Epithelial cell of prostate (primary cell): ENCODE measurements around the gene ARHGAP1.

Experiments
- DNase-seq: peaks from one replicate; pipeline ENCODE4 v3.0.0-alpha.2; 2011; ENCODE audit warnings: low read depth, low spot score
- H3K27ac ChIP-seq: fragments of 450-650 bp; 2 replicates; pipeline ENCODE4 v1.5.1; 2017; ENCODE audit warnings: mild to moderate bottlenecking

The ARHGAP1 gene

DNA sequence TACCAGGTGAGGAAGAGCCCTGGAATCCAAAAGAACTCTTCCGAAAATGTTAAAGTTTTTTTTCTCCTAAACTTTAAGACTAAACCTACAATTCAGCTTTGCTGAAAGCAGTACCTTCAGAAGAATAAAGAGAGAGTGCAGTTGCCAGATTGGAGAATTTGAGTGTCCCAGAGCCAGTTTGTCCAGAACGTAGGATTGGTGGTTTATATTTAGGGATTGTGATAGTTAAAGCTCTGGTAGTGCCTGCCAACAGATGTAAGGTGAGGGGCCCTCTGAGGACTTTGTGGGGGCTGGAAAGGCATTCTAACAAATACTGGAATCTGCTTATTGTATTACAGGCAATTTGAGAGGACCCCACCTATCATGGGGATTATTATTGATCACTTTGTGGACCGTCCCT is 43.2 kb downstream of the ARHGAP1 start:
- no peak overlapping the region for H3K27ac ChIP-seq

DNA sequence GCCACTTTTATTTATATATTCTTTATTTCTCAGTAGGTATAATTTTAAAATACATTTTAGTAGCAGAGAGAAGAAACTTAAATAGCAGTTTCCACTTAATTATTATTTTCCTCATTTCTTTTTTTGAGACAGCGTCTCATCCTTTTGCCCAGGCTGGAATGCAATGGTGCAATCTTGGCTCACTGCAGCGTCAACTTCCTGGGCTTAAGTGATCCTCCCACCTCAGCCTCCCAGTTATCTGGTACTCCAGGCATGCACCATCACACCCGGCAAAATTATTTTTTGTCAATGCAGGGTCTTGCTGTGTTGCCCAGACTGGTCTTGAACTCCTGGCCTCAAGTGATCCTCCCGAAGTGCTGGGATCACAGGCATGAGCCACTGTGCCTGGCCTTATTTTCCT is 44.8 kb downstream of the ARHGAP1 start:
- DNase-seq, result no peak
- no peak overlapping the region for H3K27ac ChIP-seq

More for the DNA sequence above, 43.2 kb downstream of the ARHGAP1 start:
- DNase-seq, result no peak

DNA sequence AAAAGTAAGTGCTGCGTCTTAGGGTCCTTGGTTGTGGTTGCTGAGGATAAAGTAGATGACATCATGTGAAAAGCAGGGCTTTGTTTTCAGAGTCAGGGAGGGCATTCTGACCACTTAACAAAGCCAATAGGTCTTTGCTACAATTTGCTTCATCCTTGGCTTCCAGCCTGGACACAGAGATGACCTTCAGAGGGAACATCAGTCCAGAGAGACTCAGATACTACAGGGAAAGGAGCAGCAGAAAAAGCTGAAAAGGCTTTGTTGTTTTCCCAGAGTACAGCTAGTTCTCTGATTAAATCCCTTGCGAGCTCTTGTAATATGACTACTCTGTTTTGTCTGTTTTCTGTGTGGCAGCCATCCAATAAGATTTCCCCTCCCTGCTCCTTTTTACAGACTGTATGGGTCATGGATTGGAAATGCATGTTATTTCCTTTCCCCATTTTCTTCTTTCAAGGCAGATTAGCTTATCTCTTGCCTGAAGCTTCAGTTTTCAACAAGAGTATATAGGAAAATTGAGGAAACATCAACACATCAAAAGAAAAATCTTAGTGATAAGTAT is 51.2 kb downstream of the ARHGAP1 start:
- peak overlapping the region; percentile 59 for H3K27ac ChIP-seq
- DNase-seq, result no peak

DNA sequence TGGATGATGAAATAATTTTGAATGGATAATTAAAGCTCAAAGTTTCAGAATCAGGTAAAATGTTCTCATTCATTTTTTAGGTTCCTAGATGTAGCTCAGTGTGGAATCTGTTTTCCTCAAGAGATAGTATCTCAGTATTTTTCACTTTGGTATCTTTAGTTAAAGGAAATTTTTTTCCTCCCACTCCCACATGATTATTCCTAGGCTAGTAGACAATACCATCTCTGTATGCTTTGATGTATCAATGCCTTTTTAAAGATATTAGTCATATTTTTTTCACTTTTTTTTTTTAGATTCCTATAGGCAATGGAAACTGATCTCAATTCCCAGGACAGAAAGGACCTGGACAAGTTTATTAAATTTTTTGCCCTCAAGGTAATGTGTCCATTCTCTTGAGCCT is 56.4 kb downstream of the ARHGAP1 start:
- no peak overlapping the region for H3K27ac ChIP-seq
- no peak for DNase-seq

DNA sequence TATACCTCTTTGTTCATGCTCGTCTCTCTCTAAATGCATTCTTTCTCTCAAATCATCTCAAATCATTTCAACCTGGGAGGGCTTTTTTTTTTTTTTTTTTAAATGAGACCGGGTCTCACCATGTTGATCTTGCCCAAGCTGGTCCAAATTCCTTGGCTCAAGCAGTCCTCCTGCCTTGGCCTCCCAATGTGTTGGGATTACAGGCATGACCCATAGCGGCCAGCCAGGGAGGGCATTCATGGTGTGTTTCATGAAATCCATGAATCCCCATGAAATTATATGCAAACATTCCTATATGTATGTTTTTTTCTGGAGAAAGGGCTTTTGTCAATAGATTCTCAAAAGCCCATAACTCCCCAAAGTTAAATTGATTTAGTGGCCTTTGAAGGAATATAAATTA is 56.9 kb downstream of the ARHGAP1 start:
- H3K27ac ChIP-seq, result no peak overlapping the region
- no peak for DNase-seq

DNA sequence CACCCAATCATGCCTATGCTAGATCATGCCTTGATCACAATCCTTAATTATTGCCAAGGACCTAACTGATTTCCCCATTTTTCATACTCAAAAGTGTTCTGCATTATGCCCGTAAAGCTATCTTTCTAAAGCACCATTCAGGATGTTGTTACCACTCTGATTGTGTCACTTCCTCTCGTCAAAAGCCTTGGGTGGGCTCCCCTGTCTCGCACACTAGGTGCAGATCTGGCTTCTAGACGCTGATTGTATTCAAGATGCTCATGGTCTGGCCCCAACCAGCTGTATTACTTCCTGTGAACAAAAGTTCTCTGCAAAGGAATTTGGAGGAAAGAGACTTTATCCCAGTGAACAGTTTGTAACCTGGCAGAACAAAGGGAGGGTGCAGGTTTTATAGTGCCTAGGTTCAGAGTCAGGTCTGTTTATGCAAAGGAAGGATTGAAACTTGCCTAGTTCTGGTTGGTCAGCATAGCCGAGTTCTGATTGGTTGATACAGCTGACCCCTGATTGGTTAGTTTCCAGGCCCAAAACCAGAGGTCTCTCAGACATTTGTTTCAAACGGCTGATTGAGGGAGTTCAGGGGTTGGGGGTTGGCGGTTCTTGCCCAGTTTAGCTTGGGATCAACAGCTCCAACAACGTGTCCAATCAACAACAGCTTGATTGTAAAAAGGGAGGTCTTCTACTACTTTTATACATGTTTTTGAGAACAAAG is 57.6 kb downstream of the ARHGAP1 start:
- H3K27ac ChIP-seq, result no peak overlapping the region
- DNase-seq, result no peak

DNA sequence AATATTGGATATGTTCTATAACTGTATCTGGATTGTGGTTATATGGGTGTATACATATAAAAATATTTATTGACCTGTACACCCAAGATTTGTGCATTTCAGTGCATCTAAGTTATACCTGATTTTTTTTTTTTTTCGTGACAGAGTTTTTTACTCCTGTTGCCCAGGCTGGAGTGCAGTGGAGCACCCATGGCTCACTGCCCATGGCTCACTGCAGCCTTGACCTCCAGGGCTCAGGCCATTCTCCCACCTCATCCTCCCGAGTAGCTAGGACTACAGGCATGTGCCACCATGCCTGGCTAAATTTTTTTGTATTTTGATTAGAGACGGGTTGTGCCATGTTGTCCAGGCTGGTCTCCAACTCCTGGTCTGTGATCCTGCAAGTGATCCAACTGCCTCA is 58.8 kb downstream of the ARHGAP1 start:
- no peak for DNase-seq
- no peak overlapping the region for H3K27ac ChIP-seq

DNA sequence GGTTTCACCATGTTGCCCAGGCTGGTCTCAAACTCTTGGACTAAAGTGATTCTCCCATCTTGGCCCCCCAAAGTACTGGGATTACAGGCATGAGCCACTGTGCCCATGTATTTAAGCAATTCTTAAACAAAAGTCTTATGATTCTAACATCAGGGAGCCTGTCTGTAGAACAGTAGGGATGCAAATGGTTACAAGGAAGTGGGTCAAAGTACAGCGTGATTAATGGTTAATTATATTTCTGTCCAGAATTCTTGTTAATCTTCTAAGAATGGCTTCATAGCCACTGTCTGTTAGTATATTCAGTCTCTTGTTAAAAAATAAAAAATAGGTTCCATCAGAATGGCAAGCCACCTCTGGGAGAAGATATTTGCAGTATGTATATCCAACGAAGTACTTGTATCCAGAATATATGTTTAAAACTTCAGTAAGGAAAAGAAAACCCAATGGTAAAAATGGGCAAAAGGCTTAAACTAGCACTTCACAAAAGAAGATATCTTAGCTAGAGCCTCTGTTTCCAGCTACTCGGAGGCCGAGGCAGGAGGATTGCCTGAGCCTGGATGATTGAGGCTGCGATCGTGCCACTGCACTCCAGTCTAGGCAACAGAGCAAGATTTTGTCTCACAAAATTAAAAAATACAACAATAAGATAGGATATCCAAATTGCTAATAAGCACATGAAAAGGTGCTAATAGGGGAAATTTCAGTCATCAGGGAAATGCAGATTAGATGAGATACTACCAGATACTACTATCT is 60.2 kb downstream of the ARHGAP1 start:
- H3K27ac ChIP-seq, result no peak overlapping the region
- DNase-seq, result no peak

DNA sequence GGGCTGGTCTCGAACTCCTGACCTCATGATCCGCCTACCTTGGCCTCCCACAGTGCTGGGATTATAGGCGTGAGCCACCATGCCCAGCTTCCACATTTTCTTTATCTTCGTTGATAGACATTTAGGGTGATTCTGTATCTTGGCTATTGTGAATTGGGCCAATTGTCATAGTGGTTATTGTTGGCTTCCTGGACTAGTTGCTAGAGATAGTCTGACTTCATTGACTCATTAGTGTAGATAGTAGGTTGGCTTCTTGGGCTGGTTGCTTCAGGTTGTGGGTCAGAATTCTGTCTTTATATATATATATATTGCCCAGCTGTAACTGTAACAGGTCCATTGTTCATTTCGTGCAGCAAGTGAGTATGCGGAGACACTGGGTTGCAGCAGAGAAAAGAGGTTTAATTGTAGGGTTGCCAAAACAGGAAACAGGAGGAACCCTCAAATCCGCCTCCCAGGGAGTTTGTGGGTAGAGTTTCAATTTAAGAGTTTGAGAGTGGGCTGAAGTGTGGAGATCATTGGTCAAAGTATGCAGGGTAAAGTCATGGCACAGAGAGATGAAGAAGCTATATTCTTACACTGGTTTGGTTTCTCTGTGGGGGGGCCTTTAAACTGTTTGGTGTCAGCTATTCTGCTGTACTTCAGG is 61.1 kb downstream of the ARHGAP1 start:
- no peak overlapping the region for H3K27ac ChIP-seq
- no peak for DNase-seq

DNA sequence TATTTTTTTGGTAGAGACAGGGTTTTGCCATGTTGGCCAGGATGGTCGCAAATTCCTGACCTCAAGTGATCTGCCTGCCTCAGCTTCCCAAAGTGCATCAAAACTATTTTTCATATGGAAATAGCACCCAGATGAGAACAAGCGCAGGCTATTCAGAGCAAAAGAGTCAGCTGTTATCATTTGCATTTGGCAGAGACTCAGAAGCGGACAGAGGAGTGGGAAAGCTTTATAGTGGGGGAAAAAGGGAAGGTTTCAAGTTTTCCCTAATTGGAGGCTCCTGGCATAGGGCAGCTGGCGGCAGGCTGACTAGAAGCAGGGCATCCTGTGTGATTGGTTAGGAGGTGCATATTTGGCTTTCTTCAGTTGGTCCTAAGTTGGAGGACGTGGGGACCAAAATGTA is 62.9 kb downstream of the ARHGAP1 start:
- DNase-seq, result no peak
- no peak overlapping the region for H3K27ac ChIP-seq

DNA sequence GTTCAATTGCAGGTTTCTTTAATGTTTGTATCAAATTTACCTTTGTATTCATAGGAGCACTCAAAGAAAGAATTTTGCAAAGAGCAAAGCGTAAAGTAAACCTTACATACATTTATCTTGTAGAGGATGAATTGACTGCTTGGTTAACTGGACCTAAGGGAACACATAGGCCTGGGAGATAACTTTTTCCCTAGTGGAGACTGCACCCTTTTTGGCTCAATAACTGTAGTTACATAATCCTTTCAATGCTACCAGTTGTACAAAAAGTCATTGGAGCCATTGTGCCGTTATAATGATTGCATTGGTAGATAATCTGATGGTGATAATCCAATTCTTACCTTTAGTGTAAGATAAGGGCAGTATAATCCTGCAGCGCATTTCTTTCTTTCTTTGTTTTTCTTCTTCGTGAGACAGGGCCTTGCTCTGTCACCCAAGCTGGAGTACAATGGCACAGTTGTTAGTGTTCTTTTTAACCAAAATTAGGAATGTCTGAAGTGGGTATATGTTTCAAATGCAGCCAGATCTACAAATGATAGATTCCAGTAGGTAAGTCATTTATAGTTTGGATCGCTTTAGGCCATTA is 64.8 kb downstream of the ARHGAP1 start:
- no peak overlapping the region for H3K27ac ChIP-seq
- DNase-seq, result no peak

DNA sequence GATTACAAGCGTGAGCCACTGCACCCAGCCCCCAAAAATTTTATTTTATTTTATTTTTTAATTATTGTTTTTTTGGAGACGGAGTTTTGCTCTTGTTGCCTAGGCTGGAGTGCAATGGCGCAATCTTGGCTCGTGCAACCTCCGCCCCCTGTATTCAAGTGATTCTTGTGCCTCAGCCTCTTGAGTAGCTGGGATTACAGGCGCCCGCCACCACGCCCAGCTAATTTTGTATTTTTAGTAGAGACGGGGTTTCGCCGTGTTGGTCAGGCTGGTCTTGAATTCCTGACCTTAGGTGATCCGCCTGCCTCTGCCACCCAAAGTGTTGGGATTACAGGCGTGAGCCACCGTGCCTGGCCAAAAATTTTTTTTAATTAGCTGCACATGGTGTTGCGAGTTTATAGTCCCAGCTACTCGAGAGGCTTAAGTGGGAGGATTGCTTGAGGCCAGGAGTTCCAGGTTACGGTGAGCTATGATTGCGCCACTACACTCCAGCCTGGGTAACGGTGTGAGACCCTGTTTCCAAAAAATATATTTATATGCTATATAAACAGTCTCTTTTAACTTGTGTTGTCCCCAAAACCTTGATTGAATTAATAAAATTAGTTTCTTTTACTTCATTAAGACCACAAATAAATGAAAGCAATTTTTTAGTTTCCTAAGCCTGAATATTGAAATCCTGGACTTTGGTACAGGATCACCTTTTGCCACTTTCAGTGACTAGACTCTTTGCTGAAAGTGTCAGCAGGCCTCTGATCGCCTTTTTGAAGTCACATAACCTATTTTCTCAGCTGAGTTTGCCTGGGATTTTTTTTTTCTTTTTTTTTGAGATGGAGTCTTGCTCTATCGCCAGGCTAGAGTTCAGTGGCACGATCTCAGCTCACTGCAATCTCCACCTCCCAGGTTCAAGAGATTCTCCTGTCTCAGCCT is 66.9 kb downstream of the ARHGAP1 start:
- DNase-seq, result no peak
- no peak overlapping the region for H3K27ac ChIP-seq

DNA sequence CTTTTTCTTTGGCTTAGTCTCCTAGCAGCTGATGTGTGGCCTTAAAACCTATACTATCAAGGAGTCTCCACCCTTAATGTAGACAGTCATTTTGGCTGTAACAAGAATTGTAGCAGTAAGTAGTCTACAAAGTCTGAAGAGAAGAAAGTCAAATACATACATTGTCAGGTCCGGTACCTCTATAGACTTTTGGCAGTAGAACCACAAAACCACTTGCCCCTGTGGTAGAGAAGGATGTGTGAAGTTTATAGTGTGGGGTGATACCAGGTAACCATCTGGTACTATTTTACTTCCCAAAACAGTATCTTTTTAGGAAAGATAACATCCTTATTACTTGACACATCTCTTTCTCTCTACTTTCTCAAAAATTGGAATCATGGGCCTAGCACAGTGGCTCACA is 67.9 kb downstream of the ARHGAP1 start:
- no peak overlapping the region for H3K27ac ChIP-seq
- no peak for DNase-seq

DNA sequence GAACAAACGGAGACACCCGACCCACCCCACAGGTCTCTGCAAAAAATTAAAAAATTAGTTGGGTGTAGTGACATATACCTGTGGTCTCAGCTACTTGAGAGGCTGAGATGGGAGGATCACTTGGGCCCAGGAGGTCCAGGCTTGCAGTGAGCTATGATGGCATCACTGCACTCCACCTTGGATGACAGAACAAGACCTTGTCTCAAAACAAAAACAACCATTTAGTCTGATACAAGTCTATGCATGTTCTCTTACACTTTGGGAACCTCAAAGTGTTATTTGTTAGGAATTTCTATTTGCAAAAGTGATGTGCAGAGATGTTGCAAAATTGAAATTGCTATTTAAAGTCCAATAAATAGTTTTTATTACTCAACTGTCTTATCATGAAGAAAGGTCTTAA is 68.7 kb downstream of the ARHGAP1 start:
- DNase-seq, result no peak
- no peak overlapping the region for H3K27ac ChIP-seq

DNA sequence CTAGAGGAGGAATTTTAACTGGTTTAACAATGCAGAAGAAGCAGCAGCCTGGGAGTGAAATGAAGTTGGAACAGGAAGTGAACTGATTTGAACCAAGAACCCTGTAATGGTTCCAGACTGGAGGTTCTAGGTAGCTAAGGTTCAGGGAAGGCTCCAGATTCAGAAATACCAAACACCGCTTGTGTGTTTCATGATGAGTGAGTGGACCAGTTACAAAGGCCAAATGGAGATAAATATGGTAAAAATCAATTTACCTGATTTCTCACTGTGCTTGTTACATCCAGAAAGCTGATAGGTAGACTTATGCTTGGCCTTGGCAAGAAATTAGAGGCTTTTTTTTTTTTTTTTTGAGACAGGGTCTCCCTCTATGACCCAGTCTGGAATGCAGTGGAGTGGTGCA is 70.2 kb downstream of the ARHGAP1 start:
- no peak for DNase-seq
- H3K27ac ChIP-seq, result no peak overlapping the region

DNA sequence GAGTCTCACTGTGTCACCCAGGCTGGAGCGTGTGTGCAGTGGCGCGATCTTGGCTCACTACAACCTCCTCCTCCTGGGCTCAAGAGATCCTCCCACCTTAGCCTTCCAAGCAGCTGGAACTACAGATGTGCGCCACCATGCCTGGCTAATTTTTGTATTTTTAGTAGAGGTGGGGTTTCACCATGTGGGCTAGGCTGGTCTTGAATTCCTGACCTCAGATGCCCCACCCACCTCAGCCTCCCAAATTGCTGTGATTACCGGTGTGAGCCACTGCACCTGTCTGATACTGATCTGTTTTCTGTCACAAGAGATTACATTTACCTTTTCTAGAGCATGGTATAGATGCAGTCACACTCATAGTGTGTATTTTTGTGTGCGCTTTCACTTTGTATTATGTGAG is 71.5 kb downstream of the ARHGAP1 start:
- no peak overlapping the region for H3K27ac ChIP-seq

More for the DNA sequence above, 71.5 kb downstream of the ARHGAP1 start:
- DNase-seq, result no peak
